ENCODE measurements around the gene MINDY2. TPM values are rescaled to one million over a fixed set of nuclear protein-coding genes. Genes with fewer than 3 reads are reported as not detected.
"Not testable (repeated sequence)": the region's sequence is repeated elsewhere in the genome, so short reads cannot be mapped to it uniquely, and the experiment has no call there.

Gene MINDY2
- total RNA-seq, 1 experiment from 2014 or later = 25.5 TPM

DNA sequence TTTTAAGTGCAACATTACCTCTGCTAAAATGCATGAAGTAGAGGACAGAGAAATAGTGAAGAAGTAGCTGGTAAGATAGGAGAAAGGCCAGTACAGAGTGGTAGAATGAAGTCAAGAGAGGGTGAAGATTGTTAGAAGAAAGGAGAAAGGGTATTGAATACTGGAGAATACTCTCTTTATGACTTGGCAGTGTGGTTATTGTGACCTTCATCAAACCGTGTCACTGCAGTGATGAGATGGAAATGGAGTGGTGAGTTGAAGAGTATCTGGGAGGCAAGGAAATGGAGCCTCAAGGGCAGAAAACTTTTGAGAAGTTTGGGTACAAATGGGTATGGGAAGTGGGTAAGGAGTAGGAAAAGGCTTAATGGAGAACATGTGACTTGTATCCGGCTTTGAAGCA lies 24.7 kb downstream of the MINDY2 start:
- Mint-ChIP-seq H3K4me3 (ENCODE audit: unreplicated experiment) (no peak overlapping the region), H3K36me3 (ENCODE audit: insufficient read depth, unreplicated experiment) (peaks cover 34% of the 10 kb centered on the region), H3K9me3 (ENCODE audit: unreplicated experiment) (peaks cover 8% of the 10 kb centered on the region), H3K4me1 (ENCODE audit: low read depth, unreplicated experiment) (peaks cover 34% of the 10 kb centered on the region), H3K27ac (ENCODE audit: unreplicated experiment) (peak overlapping the region; percentile 35), H3K27me3 (ENCODE audit: insufficient read depth, unreplicated experiment) (no peaks in the 10 kb centered on the region)
- intact Hi-C loops (cut with micrococcal nuclease; ENCODE audit: unreplicated experiment) = no loop called here
- ChIA-PET CTCF (no interaction called here), POLR2A (interaction anchor here (0.6 to 1.4 kb wide), 2 partner anchors 25 to 46 kb away, joined by 4 to 5 read pairs; partner anchors contain the start of gene MINDY2)
- Histone ChIP-seq H3K4me1 (peaks cover 31% of the 10 kb centered on the region), H3K4me3 (ENCODE audit: low read depth, low read length) (no peak overlapping the region), H3K36me3 (ENCODE audit: control insufficient read depth, insufficient read depth, low read length) (no peaks in the 10 kb centered on the region), H3K27me3 (replicated peaks; ENCODE audit: control insufficient read depth, insufficient read depth, low read length) (no peaks in the 10 kb centered on the region), H3K9me3 (no peaks in the 10 kb centered on the region)
- TF ChIP-seq, protein P1, sequence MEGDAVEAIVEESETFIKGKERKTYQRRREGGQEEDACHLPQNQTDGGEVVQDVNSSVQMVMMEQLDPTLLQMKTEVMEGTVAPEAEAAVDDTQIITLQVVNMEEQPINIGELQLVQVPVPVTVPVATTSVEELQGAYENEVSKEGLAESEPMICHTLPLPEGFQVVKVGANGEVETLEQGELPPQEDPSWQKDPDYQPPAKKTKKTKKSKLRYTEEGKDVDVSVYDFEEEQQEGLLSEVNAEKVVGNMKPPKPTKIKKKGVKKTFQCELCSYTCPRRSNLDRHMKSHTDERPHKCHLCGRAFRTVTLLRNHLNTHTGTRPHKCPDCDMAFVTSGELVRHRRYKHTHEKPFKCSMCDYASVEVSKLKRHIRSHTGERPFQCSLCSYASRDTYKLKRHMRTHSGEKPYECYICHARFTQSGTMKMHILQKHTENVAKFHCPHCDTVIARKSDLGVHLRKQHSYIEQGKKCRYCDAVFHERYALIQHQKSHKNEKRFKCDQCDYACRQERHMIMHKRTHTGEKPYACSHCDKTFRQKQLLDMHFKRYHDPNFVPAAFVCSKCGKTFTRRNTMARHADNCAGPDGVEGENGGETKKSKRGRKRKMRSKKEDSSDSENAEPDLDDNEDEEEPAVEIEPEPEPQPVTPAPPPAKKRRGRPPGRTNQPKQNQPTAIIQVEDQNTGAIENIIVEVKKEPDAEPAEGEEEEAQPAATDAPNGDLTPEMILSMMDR (IDR thresholded peaks at IDR 0.05; ENCODE audit: insufficient read depth in 1 of 2, low read depth in 1 of 2, low read length in 1 of 2, severe bottlenecking in 1 of 2, unreplicated experiment in 1 of 2) = no peak
- BruUV-seq (replicated peaks) = no TSS peak
- DNase-seq = no peak

DNA sequence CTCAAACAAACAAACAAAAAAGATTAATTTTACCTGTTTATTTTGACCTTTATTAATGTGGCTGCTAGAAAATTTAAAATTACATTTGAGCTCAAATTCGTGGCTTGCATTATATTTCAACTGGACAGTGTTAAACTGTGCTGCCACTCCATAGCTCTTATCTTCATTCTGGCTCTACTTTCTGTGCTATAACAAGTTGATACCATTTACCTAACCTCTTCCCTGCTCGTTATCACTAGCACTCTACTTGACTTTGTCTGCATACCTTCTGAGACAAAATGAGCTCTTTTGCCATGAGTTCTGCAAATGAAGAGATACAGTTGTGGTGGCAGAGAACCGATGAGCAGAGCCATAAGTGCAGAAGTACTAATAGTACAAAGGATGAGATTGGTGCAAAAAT lies 26.4 kb downstream of the MINDY2 start:
- peaks cover 8% of the 10 kb centered on the region for H3K9me3 Mint-ChIP-seq (ENCODE audit: unreplicated experiment)
- H3K4me3 Mint-ChIP-seq (ENCODE audit: unreplicated experiment) = no peak overlapping the region
- Histone ChIP-seq H3K36me3 (ENCODE audit: control insufficient read depth, insufficient read depth, low read length) (no peaks in the 10 kb centered on the region), H3K4me3 (ENCODE audit: low read depth, low read length) (no peak overlapping the region), H3K4me1 (peaks cover 28% of the 10 kb centered on the region), H3K27me3 (replicated peaks; ENCODE audit: control insufficient read depth, insufficient read depth, low read length) (no peaks in the 10 kb centered on the region), H3K9me3 (0 out of 2 replicates have a peak, but pooled peaks cover under 1% of the 10 kb centered on the region)
- TF ChIP-seq, protein P1 (IDR thresholded peaks at IDR 0.05; ENCODE audit: insufficient read depth in 1 of 2, low read depth in 1 of 2, low read length in 1 of 2, severe bottlenecking in 1 of 2, unreplicated experiment in 1 of 2) = no peak
- no peak for DNase-seq
- H3K27me3 Mint-ChIP-seq (ENCODE audit: insufficient read depth, unreplicated experiment) = no peaks in the 10 kb centered on the region
- peaks cover 19% of the 10 kb centered on the region for H3K36me3 Mint-ChIP-seq (ENCODE audit: insufficient read depth, unreplicated experiment)
- ChIA-PET POLR2A (interaction anchor here (0.6 to 1.4 kb wide), 2 partner anchors 27 to 31 kb away, joined by 4 to 6 read pairs; partner anchors contain the start of gene MINDY2), CTCF (interaction anchor here (0.7 kb wide), 1 partner anchor 191 kb away, joined by 4 read pairs; no protein-coding TSS in a partner anchor)
- no TSS peak for BruUV-seq (replicated peaks)
- H3K27ac Mint-ChIP-seq (ENCODE audit: unreplicated experiment) = no peak overlapping the region
- peaks cover 23% of the 10 kb centered on the region for H3K4me1 Mint-ChIP-seq (ENCODE audit: low read depth, unreplicated experiment)
- intact Hi-C loops (cut with micrococcal nuclease; ENCODE audit: unreplicated experiment) = no loop called here

DNA sequence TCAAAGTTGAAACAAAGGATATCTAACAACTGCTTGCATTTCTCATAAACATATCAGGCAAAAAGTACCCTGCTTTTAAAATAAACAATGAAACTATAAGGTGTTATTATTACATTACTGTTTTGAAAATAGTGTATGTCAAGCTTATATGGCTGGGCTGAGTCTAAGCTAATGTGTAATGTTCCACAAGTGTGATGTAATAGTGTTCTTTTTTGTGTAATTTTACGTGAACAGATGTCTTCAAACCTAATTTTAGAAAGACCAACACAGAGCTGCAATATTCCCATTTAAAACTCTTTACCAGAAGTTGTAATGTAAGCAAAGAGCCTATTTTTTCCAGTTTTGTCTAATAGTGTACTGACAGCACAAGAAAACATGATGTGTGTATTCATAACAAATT lies 34.0 kb downstream of the MINDY2 start:
- no peak for DNase-seq
- H3K9me3 ChIP-seq = 0 out of 2 replicates have a peak, but pooled peaks cover 3% of the 10 kb centered on the region
- no peaks in the 10 kb centered on the region for H3K9me3 Mint-ChIP-seq (ENCODE audit: unreplicated experiment)
- H3K36me3 Mint-ChIP-seq (ENCODE audit: insufficient read depth, unreplicated experiment) = peaks cover 20% of the 10 kb centered on the region
- no peaks in the 10 kb centered on the region for H3K4me1 Mint-ChIP-seq (ENCODE audit: low read depth, unreplicated experiment)
- no peak overlapping the region for H3K4me3 Mint-ChIP-seq (ENCODE audit: unreplicated experiment)
- no peak overlapping the region for H3K4me3 ChIP-seq (ENCODE audit: low read depth, low read length)
- no peak overlapping the region for H3K27ac Mint-ChIP-seq (ENCODE audit: unreplicated experiment)
- intact Hi-C loops (cut with micrococcal nuclease; ENCODE audit: unreplicated experiment) = no loop called here
- peaks cover 7% of the 10 kb centered on the region; the same call in 1 of the 2 replicates for H3K4me1 ChIP-seq
- ChIA-PET POLR2A (no interaction called here), CTCF (no interaction called here)
- H3K36me3 ChIP-seq (ENCODE audit: control insufficient read depth, insufficient read depth, low read length) = no peaks in the 10 kb centered on the region
- no TSS peak for BruUV-seq (replicated peaks)
- TF ChIP-seq, protein P1 (IDR thresholded peaks at IDR 0.05; ENCODE audit: insufficient read depth in 1 of 2, low read depth in 1 of 2, low read length in 1 of 2, severe bottlenecking in 1 of 2, unreplicated experiment in 1 of 2) = no peak
- no peaks in the 10 kb centered on the region for H3K27me3 Mint-ChIP-seq (ENCODE audit: insufficient read depth, unreplicated experiment)
- H3K27me3 ChIP-seq (replicated peaks; ENCODE audit: control insufficient read depth, insufficient read depth, low read length) = no peaks in the 10 kb centered on the region

DNA sequence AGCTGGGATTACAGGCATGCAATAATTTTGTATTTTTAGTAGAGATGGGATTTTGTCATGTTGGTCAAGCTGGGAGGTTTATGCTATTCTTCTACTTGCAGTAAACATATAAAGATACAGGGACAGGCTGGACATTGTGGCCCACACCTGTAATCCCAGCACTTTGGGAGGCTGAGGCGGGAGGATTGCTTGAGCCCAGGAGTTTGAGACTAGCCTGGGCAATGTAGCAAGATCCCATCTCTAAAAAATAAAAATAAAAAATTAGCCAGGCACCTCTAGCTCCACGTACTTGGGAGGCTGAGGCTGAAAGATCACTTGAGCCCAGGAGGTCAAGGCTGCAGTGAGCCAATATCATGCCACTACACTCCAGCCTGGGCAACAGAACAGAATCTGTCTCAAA lies 52.2 kb downstream of the MINDY2 start:
- DNase-seq; H3K27ac Mint-ChIP-seq (ENCODE audit: unreplicated experiment); H3K36me3 ChIP-seq (ENCODE audit: control insufficient read depth, insufficient read depth, low read length); H3K4me1 Mint-ChIP-seq (ENCODE audit: low read depth, unreplicated experiment); H3K27me3 Mint-ChIP-seq (ENCODE audit: insufficient read depth, unreplicated experiment); CTCF ChIA-PET; H3K4me1 ChIP-seq; POLR2A ChIA-PET; intact Hi-C loops (cut with micrococcal nuclease; ENCODE audit: unreplicated experiment); H3K27me3 ChIP-seq (replicated peaks; ENCODE audit: control insufficient read depth, insufficient read depth, low read length); BruUV-seq (replicated peaks); H3K4me3 Mint-ChIP-seq (ENCODE audit: unreplicated experiment); H3K4me3 ChIP-seq (ENCODE audit: low read depth, low read length); H3K9me3 ChIP-seq; H3K9me3 Mint-ChIP-seq (ENCODE audit: unreplicated experiment): not testable (repeated sequence)
- peaks cover 31% of the 10 kb centered on the region for H3K36me3 Mint-ChIP-seq (ENCODE audit: insufficient read depth, unreplicated experiment)

Measured in Caco-2 (cell line).